GM19035 (cell line): Measurements from ENCODE around the gene CFAP410.

Experiments used
- ATAC-seq: cut with Tn5 transposase; IDR thresholded peaks from one replicate; pipeline ENCODE4 v1.9.1; 2021; ENCODE audit not compliant: unreplicated experiment

CFAP410 gene

GRCh38 chr21:44331650-44332307 lies 7.4 kb downstream of the CFAP410 start:
- no peak for ATAC-seq

GRCh38 chr21:44331209-44331608 lies 8.0 kb downstream of the CFAP410 start:
- ATAC-seq, result no peak

- ATAC-seq, result no peak
Measured at GRCh38 chr21:44330698-44331097, 8.5 kb downstream of the CFAP410 start.

GRCh38 chr21:44329971-44330681 lies 9.1 kb downstream of the CFAP410 start:
- no peak for ATAC-seq

GRCh38 chr21:44329086-44329889 lies 9.9 kb downstream of the CFAP410 start:
- no peak for ATAC-seq

- no peak for ATAC-seq
Measured at GRCh38 chr21:44328242-44328895, 10.8 kb downstream of the CFAP410 start.

- ATAC-seq, result no peak
Measured at GRCh38 chr21:44327603-44327974, 11.6 kb downstream of the CFAP410 start.

GRCh38 chr21:44326716-44327602 lies 12.2 kb downstream of the CFAP410 start:
- ATAC-seq, result no peak

GRCh38 chr21:44326272-44326647 lies 12.9 kb downstream of the CFAP410 start:
- ATAC-seq, result no peak

GRCh38 chr21:44325386-44326271 lies 13.6 kb downstream of the CFAP410 start:
- no peak for ATAC-seq

GRCh38 chr21:44324854-44325107 lies 14.4 kb downstream of the CFAP410 start:
- ATAC-seq, result no peak

- ATAC-seq, result no peak
Measured at GRCh38 chr21:44324106-44324853, 14.9 kb downstream of the CFAP410 start.

GRCh38 chr21:44323591-44323990 lies 15.6 kb downstream of the CFAP410 start:
- no peak for ATAC-seq

GRCh38 chr21:44322621-44323325 lies 16.4 kb downstream of the CFAP410 start:
- ATAC-seq, result no peak

GRCh38 chr21:44321846-44322450 lies 17.2 kb downstream of the CFAP410 start:
- ATAC-seq, result no peak

GRCh38 chr21:44320847-44321246 lies 18.3 kb downstream of the CFAP410 start:
- no peak for ATAC-seq

GRCh38 chr21:44319407-44320065 lies 19.7 kb downstream of the CFAP410 start:
- no peak for ATAC-seq
